Measurements from ENCODE around the gene ABCC6.
"Not testable (repeated sequence)": the region's sequence is repeated elsewhere in the genome, so short reads cannot be mapped to it uniquely, and the experiment has no call there.

DNA sequence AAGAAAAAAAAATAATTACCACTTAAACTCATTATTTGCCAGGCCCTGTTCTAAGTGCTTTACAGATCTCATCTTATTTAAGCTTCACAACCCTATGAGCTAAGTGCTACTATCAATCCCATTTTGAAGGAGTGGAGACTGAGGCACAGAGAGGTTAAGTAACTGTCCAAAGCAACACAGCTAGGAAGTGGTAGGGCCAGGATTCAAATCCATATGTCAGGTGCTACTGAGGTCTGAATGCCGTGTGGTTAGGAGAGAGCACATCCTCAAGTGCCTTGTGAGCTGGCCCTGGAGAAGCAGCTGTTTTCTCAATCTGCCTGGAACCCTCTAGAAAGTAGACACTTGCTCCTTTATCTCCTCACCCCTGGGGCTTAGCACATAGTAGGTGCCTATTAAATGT lies 11.9 kb downstream of the ABCC6 start:
- TF ChIP-seq, protein P1, sequence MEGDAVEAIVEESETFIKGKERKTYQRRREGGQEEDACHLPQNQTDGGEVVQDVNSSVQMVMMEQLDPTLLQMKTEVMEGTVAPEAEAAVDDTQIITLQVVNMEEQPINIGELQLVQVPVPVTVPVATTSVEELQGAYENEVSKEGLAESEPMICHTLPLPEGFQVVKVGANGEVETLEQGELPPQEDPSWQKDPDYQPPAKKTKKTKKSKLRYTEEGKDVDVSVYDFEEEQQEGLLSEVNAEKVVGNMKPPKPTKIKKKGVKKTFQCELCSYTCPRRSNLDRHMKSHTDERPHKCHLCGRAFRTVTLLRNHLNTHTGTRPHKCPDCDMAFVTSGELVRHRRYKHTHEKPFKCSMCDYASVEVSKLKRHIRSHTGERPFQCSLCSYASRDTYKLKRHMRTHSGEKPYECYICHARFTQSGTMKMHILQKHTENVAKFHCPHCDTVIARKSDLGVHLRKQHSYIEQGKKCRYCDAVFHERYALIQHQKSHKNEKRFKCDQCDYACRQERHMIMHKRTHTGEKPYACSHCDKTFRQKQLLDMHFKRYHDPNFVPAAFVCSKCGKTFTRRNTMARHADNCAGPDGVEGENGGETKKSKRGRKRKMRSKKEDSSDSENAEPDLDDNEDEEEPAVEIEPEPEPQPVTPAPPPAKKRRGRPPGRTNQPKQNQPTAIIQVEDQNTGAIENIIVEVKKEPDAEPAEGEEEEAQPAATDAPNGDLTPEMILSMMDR (IDR thresholded peaks at IDR 0.05) = not testable (repeated sequence)
- TF ChIP-seq POLR2AphosphoS5 (IDR thresholded peaks at IDR 0.05; ENCODE audit: low read depth, low read length); SIN3A (IDR thresholded peaks at IDR 0.05; ENCODE audit: borderline replicate concordance, insufficient read depth, low read depth, low read length); TCF7L2 (IDR thresholded peaks at IDR 0.05; ENCODE audit: low read depth, low read length): not testable (repeated sequence)
- TF ChIP-seq, protein P2, sequence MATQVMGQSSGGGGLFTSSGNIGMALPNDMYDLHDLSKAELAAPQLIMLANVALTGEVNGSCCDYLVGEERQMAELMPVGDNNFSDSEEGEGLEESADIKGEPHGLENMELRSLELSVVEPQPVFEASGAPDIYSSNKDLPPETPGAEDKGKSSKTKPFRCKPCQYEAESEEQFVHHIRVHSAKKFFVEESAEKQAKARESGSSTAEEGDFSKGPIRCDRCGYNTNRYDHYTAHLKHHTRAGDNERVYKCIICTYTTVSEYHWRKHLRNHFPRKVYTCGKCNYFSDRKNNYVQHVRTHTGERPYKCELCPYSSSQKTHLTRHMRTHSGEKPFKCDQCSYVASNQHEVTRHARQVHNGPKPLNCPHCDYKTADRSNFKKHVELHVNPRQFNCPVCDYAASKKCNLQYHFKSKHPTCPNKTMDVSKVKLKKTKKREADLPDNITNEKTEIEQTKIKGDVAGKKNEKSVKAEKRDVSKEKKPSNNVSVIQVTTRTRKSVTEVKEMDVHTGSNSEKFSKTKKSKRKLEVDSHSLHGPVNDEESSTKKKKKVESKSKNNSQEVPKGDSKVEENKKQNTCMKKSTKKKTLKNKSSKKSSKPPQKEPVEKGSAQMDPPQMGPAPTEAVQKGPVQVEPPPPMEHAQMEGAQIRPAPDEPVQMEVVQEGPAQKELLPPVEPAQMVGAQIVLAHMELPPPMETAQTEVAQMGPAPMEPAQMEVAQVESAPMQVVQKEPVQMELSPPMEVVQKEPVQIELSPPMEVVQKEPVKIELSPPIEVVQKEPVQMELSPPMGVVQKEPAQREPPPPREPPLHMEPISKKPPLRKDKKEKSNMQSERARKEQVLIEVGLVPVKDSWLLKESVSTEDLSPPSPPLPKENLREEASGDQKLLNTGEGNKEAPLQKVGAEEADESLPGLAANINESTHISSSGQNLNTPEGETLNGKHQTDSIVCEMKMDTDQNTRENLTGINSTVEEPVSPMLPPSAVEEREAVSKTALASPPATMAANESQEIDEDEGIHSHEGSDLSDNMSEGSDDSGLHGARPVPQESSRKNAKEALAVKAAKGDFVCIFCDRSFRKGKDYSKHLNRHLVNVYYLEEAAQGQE (IDR thresholded peaks at IDR 0.05; ENCODE audit: insufficient read depth in 1 of 2, low read depth in 2 of 2, low read length in 1 of 2) = not testable (repeated sequence)
